GM12891 (cell line): ENCODE results near the gene UGT2B10.

Experiments used
- PAX5 ChIP-seq: IDR thresholded peaks from 2 replicates; pipeline ENCODE4 v1.6.1; 2011; ENCODE audit warnings: low read length, moderate library complexity, mild to moderate bottlenecking; ENCODE audit not compliant: insufficient read depth, severe bottlenecking
- POLR2A ChIP-seq: IDR thresholded peaks from 2 replicates; pipeline ENCODE4 v1.6.1; 2011; ENCODE audit warnings: low read depth, low read length, control low read depth

- TF ChIP-seq PAX5 (no peak), POLR2A (no peak)
These were observed 56.2 kb downstream of the UGT2B10 start for GRCh38 chr4:68871809-68872642.
